Motor neuron (in vitro differentiated cells): Measurements from ENCODE around the gene WDR86. TPM values are rescaled to one million over a fixed set of nuclear protein-coding genes. Genes with fewer than 3 reads are reported as not detected.

ENCODE experiments used
- ATAC-seq, 8 experiments: fragments of 200-7000 bp; cut with Tn5 transposase; replicated peaks in 6 of 8; 2 replicates each; pipeline ENCODE4 v1.8.0; 2021; ENCODE audit warnings: mild to moderate bottlenecking in 8 of 8, moderate library complexity in 8 of 8
- H3K27ac ChIP-seq, 2 donors: fragments of 250-450 bp; sonication (Bioruptor Pico); 2 replicates each; pipeline ENCODE4 v1.9.0; 2021; ENCODE audit warnings: antibody characterized with exemption in 2 of 2, mild to moderate bottlenecking in 2 of 2, moderate library complexity in 1 of 2
- H3K4me1 ChIP-seq, 2 donors: fragments of 250-450 bp; sonication (Bioruptor Pico); replicated peaks in 1 of 2; 2 replicates each; pipeline ENCODE4 v1.6.1; 2021; ENCODE audit warnings: antibody characterized with exemption in 2 of 2, mild to moderate bottlenecking in 2 of 2, moderate library complexity in 1 of 2
- H3K4me3 ChIP-seq, 5 donors: fragments of 250-450 bp; sonication (Bioruptor Pico); 2 replicates each; pipeline ENCODE4 v1.9.0; 2021; ENCODE audit warnings: antibody characterized with exemption in 5 of 5, mild to moderate bottlenecking in 5 of 5, moderate library complexity in 4 of 5
- WGBS, 10 experiments: fragments of 450-650 bp; shearing (Covaris generic); methylation state at CpG; one replicate each; pipeline ENCODE4 v1.0.0; 2022; 5-methylcytosine and 5-hydroxymethylcytosine counted together
- in situ Hi-C, 9 experiments: fragments of 400-800 bp; cut with MboI; loops; one replicate each; pipeline ENCODE4 v1.15.0; 2021; ENCODE audit warnings: low sequenced_read_pairs in 9 of 9, low pct_unique_long_range_greater_than_20kb in 2 of 9; ENCODE audit not compliant: unreplicated experiment in 9 of 9
- total RNA-seq, 8 experiments: library from RNA; unstranded; fragments of 300-600 nt; gene quantifications; 2 replicates each; pipeline versions ENCODE4 v1.2.3 to v1.2.4, GENCODE V29; 2022

The WDR86 gene
- total RNA-seq, 8 experiments from 2014 or later = 0.56 to 35.3 (median 21.8) TPM

GRCh38 chr7:151380199-151381097 is 29.4 kb downstream of the WDR86 start:
- Histone ChIP-seq H3K4me3 (no peak overlapping the region), H3K27ac (no peak overlapping the region), H3K4me1 (no peaks in the 10 kb centered on the region)
- in situ Hi-C loops = no loop called here
- ATAC-seq = peak in 4 of 8 experiments; percentile 1 to 11 (median 8)
- 73 to 100% (median 100%) methylated on average over 1 to 5 of the region's 32 CpGs; no CpG with 5 or more reads in 5 of the 10 experiments for WGBS, 10 experiments

- no peak overlapping the region for H3K4me3 ChIP-seq
- 84 to 100% (median 97%) methylated on average over 1 to 14 of the region's 25 CpGs; no CpG with 5 or more reads in 4 of the 10 experiments for WGBS, 10 experiments
- in situ Hi-C loops = loop anchor here in 1 of 9 experiments (10.0 kb wide), 1 partner anchor 65 kb away; the partner anchor contains the start of gene CRYGN
- no peaks in the 10 kb centered on the region for H3K4me1 ChIP-seq
- no peak overlapping the region for H3K27ac ChIP-seq
- peak in 5 of 8 experiments; percentile 8 to 33 (median 13) for ATAC-seq
Observed at GRCh38 chr7:151379534-151380198, 30.2 kb downstream of the WDR86 start.

- ATAC-seq = peak in 3 of 8 experiments; percentile 12 to 23 (median 13)
- WGBS, 10 experiments = 90 to 93% methylated on average over 2 to 3 of the region's 6 CpGs; no CpG with 5 or more reads in 8 of the 10 experiments
- no peaks in the 10 kb centered on the region for H3K4me1 ChIP-seq
- in situ Hi-C loops = loop anchor here in 1 of 9 experiments (10.0 kb wide), 1 partner anchor 66 kb away; the partner anchor contains the start of gene CRYGN
- H3K4me3 ChIP-seq = no peak overlapping the region
- no peak overlapping the region for H3K27ac ChIP-seq
Observed at GRCh38 chr7:151379193-151379520, 30.7 kb downstream of the WDR86 start.

- no peak overlapping the region for H3K27ac ChIP-seq
- no peak overlapping the region for H3K4me3 ChIP-seq
- 60 to 100% (median 99%) methylated on average over 1 to 8 of the region's 17 CpGs; no CpG with 5 or more reads in 4 of the 10 experiments for WGBS, 10 experiments
- peak in 3 of 8 experiments; percentile 6 to 15 (median 12) for ATAC-seq
- in situ Hi-C loops = loop anchor here in 1 of 9 experiments (10.0 kb wide), 1 partner anchor 66 kb away; the partner anchor contains the start of gene CRYGN
- H3K4me1 ChIP-seq = no peaks in the 10 kb centered on the region
Observed at GRCh38 chr7:151378496-151379192, 31.2 kb downstream of the WDR86 start.

GRCh38 chr7:151378011-151378410 is 31.8 kb downstream of the WDR86 start:
- peaks cover 0 to under 1% of the 10 kb centered on the region in 2 donors for H3K4me1 ChIP-seq
- no peak overlapping the region for H3K27ac ChIP-seq
- WGBS, 10 experiments = 70 to 100% (median 93%) methylated on average over 1 to 7 of the region's 9 CpGs; no CpG with 5 or more reads in 3 of the 10 experiments
- no peak for ATAC-seq
- no peak overlapping the region for H3K4me3 ChIP-seq
- in situ Hi-C loops = loop anchor here in 1 of 9 experiments (10.0 kb wide), 1 partner anchor 67 kb away; the partner anchor contains the start of gene CRYGN

- ATAC-seq = no peak
- Histone ChIP-seq H3K4me1 (peaks cover 0 to 6% of the 10 kb centered on the region in 2 donors), H3K27ac (no peak overlapping the region), H3K4me3 (no peak overlapping the region)
- in situ Hi-C loops = loop anchor here in 1 of 9 experiments (10.0 kb wide), 1 partner anchor 67 kb away; the partner anchor contains the start of gene CRYGN
- WGBS, 10 experiments = 65 to 100% (median 90%) methylated on average over 2 to 9 of the region's 12 CpGs; no CpG with 5 or more reads in 1 of the 10 experiments
Observed at GRCh38 chr7:151377406-151377805, 32.4 kb downstream of the WDR86 start.

GRCh38 chr7:151376218-151376902 is 33.5 kb downstream of the WDR86 start:
- WGBS, 10 experiments = 92 to 100% (median 96%) methylated on average over 1 to 16 of the region's 33 CpGs; no CpG with 5 or more reads in 5 of the 10 experiments
- Histone ChIP-seq H3K4me3 (no peak overlapping the region), H3K4me1 (peaks cover 0 to 7% of the 10 kb centered on the region in 2 donors), H3K27ac (no peak overlapping the region)
- in situ Hi-C loops = loop anchor here in 1 of 9 experiments (10.0 kb wide), 1 partner anchor 68 kb away; the partner anchor contains the start of gene CRYGN
- no peak for ATAC-seq

- no peak overlapping the region for H3K4me3 ChIP-seq
- peaks cover 0 to 7% of the 10 kb centered on the region in 2 donors for H3K4me1 ChIP-seq
- no peak for ATAC-seq
- peak overlapping the region in 1 of 2 donors; percentile 44 for H3K27ac ChIP-seq
- 64 to 90% (median 80%) methylated on average over 1 to 6 of the region's 10 CpGs; no CpG with 5 or more reads in 4 of the 10 experiments for WGBS, 10 experiments
- in situ Hi-C loops = loop anchor here in 1 of 9 experiments (10.0 kb wide), 1 partner anchor 69 kb away; the partner anchor contains the start of gene CRYGN
Observed at GRCh38 chr7:151375530-151376217, 34.2 kb downstream of the WDR86 start.

- no peak for ATAC-seq
- H3K27ac ChIP-seq = no peak overlapping the region
- peaks cover 0 to 7% of the 10 kb centered on the region in 2 donors for H3K4me1 ChIP-seq
- 70 to 100% (median 97%) methylated on average over 1 to 5 of the region's 15 CpGs; no CpG with 5 or more reads in 6 of the 10 experiments for WGBS, 10 experiments
- in situ Hi-C loops = loop anchor here in 2 of 9 experiments (10.0 to 25.0 kb wide), 2 partner anchors 70 to 388 kb away; partner anchors contain the start of gene CRYGN (in 1 of the 2)
- H3K4me3 ChIP-seq = no peak overlapping the region
Observed at GRCh38 chr7:151374726-151375125, 35.1 kb downstream of the WDR86 start.

- in situ Hi-C loops = loop anchor here in 2 of 9 experiments (10.0 to 25.0 kb wide), 2 partner anchors 71 to 388 kb away; partner anchors contain the start of gene CRYGN (in 1 of the 2)
- Histone ChIP-seq H3K27ac (no peak overlapping the region), H3K4me3 (no peak overlapping the region), H3K4me1 (peaks cover 0 to 7% of the 10 kb centered on the region in 2 donors)
- peak in 1 of 8 experiments; percentile 12 for ATAC-seq
- 87 to 100% (median 93%) methylated on average over 2 to 7 of the region's 15 CpGs; no CpG with 5 or more reads in 5 of the 10 experiments for WGBS, 10 experiments
Observed at GRCh38 chr7:151374139-151374538, 35.7 kb downstream of the WDR86 start.

- no peak overlapping the region for H3K27ac ChIP-seq
- WGBS, 10 experiments = 50 to 84% (median 78%) methylated on average over 1 to 9 of the region's 13 CpGs; no CpG with 5 or more reads in 5 of the 10 experiments
- in situ Hi-C loops = loop anchor here in 2 of 9 experiments (10.0 to 25.0 kb wide), 2 partner anchors 71 to 389 kb away; partner anchors contain the start of gene CRYGN (in 1 of the 2)
- H3K4me3 ChIP-seq = no peak overlapping the region
- no peak for ATAC-seq
- H3K4me1 ChIP-seq = peaks cover 0 to 7% of the 10 kb centered on the region in 2 donors
Observed at GRCh38 chr7:151373599-151373998, 36.2 kb downstream of the WDR86 start.
